ENCODE measurements around the gene SIGLEC11. TPM values are rescaled to one million over a fixed set of nuclear protein-coding genes. Genes with fewer than 3 reads are reported as not detected.

Gene SIGLEC11
- total and polyA plus RNA-seq, 2 donors (not counting 3 experiments of a cell fraction or from before 2014, with no cell fraction given), result not detected

DNA sequence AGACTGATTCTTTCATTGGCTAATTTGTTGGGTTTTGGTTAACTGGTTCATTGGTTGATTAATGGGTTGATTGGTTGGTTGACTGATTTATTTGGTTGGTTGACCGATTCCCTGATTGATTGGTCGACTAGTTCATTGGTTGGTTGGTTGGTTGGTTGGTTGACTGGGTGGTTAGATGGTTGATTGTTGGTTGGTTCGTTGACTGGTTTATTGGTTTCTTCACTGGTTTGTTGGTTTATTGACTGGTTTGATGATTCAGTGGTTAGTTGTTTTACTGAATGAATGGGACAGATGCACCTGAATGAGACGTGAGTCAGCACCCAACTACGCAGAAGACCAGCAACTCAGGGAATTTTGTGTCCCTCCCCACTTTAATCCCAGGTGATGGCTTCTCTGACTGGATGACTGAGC lies 28.9 kb downstream of the SIGLEC11 start:
- no peak overlapping the region for H3K9ac ChIP-seq (replicated peaks; ENCODE audit: extremely low read depth, insufficient read depth, low read length)
- CTCF ChIA-PET, result no interaction called here
- TF ChIP-seq EZH2 (IDR thresholded peaks at IDR 0.05; ENCODE audit: borderline replicate concordance, low read depth, low read length, severe bottlenecking) (no peak), JUN (IDR thresholded peaks at IDR 0.05; ENCODE audit: borderline replicate concordance, insufficient read depth, insufficient read length, low read depth) (no peak), CTCF (IDR thresholded peaks at IDR 0.05; ENCODE audit: extremely low read depth in 1 of 2, insufficient read depth in 1 of 2, low read depth in 1 of 2, low read length in 2 of 2) (no peak), POLR2A (IDR thresholded peaks at IDR 0.05; ENCODE audit: low read depth, low read length) (no peak), POLR2AphosphoS5 (IDR thresholded peaks at IDR 0.05; ENCODE audit: insufficient read depth, low read depth, low read length) (no peak), GATA2 (IDR thresholded peaks at IDR 0.05; ENCODE audit: insufficient read depth, insufficient read length, low read depth, low read length) (no peak), FOS (IDR thresholded peaks at IDR 0.05; ENCODE audit: borderline replicate concordance, insufficient read depth, low read length) (no peak), MYC (IDR thresholded peaks at IDR 0.05; ENCODE audit: low read depth, low read length) (no peak)
- TF ChIP-seq, protein P1, sequence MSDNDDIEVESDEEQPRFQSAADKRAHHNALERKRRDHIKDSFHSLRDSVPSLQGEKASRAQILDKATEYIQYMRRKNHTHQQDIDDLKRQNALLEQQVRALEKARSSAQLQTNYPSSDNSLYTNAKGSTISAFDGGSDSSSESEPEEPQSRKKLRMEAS (IDR thresholded peaks at IDR 0.05; ENCODE audit: insufficient read depth, insufficient read length), result no peak
- no peak overlapping the region for H3K27ac ChIP-seq (ENCODE audit: insufficient read depth, low read depth, low read length)
- H3K79me2 ChIP-seq (ENCODE audit: control insufficient read depth, insufficient read depth, low read length), result peaks cover 21% of the 10 kb centered on the region
- dilution Hi-C loops (cut with MboI; ENCODE audit: extremely low pct_ligation_motif_present, low sequenced_read_pairs) (no loop called here), intact Hi-C loops (cut with micrococcal nuclease) (no loop called here)
- H3K4me1 ChIP-seq (ENCODE audit: control insufficient read depth, extremely low read depth, insufficient read depth, low read length), result peaks cover 10% of the 10 kb centered on the region
- no peak for DNase-seq (ENCODE audit: low read depth, low spot score)
- H3K36me3 ChIP-seq (ENCODE audit: control insufficient read depth in 2 of 2, extremely low read depth in 1 of 2, insufficient read depth in 2 of 2, low read length in 2 of 2), result peaks cover 3% of the 10 kb centered on the region in 2 experiments
- POLR2A ChIA-PET, result no interaction called here
- H3K9me3 ChIP-seq (replicated peaks; ENCODE audit: control insufficient read depth, insufficient read depth, low read length), result no peaks in the 10 kb centered on the region
- no peaks in the 10 kb centered on the region for H3K9me1 ChIP-seq (replicated peaks; ENCODE audit: control insufficient read depth, extremely low read depth, insufficient read depth, low read length)
- no TSS peak for BruUV-seq (replicated peaks)
- no peak overlapping the region for H3K4me2 ChIP-seq (ENCODE audit: insufficient read depth, low read length)
- no peak overlapping the region for H2AFZ ChIP-seq (ENCODE audit: low read depth, low read length)
- H4K20me1 ChIP-seq (replicated peaks; ENCODE audit: control insufficient read depth, extremely low read depth, insufficient read depth, low read length), result no peaks in the 10 kb centered on the region
- H3K27me3 ChIP-seq (ENCODE audit: control insufficient read depth in 2 of 2, insufficient read depth in 2 of 2, low read length in 2 of 2), result no peaks in the 10 kb centered on the region
- no peak for FAIRE-seq
- no peak overlapping the region for H3K4me3 ChIP-seq (replicated peaks in 1 of 3; ENCODE audit: insufficient read depth in 1 of 3, low read depth in 1 of 3, low read length in 3 of 3)

All from endothelial cell of umbilical vein (primary cell).